PFSK-1 (cell line): ENCODE measurements around the gene MUTYH.

Experiments used
- POLR2AphosphoS5 ChIP-seq: IDR thresholded peaks from 2 replicates; pipeline ENCODE4 v1.6.1; 2012; ENCODE audit warnings: low read depth, mild to moderate bottlenecking, control low read depth, low read length, moderate library complexity
- REST ChIP-seq, 2 experiments: IDR thresholded peaks; 2 replicates each; pipeline versions ENCODE4 v1.6.1 to v1.8.0; 2011 to 2012; ENCODE audit warnings: low read depth in 2 of 2, low read length in 2 of 2, control low read depth in 1 of 2, inconsistent platforms in 1 of 2, mild to moderate bottlenecking in 1 of 2, moderate library complexity in 1 of 2; ENCODE audit not compliant: insufficient read depth in 1 of 2
- SIN3A ChIP-seq: IDR thresholded peaks from 2 replicates; pipeline ENCODE4 v1.6.1; 2012; ENCODE audit warnings: mild to moderate bottlenecking, low read length, moderate library complexity, borderline replicate concordance; ENCODE audit not compliant: insufficient read depth
- TAF1 ChIP-seq: IDR thresholded peaks from 2 replicates; pipeline ENCODE4 v1.6.1; 2012; ENCODE audit warnings: low read length, control low read depth, borderline replicate concordance; ENCODE audit not compliant: insufficient read depth

GRCh38 chr1:45302505-45303150 lies 37.6 kb downstream of the MUTYH start:
- no peak for TF ChIP-seq POLR2AphosphoS5
- no peak for TF ChIP-seq TAF1
- TF ChIP-seq REST (IDR thresholded peaks at IDR 0.05; ENCODE audit: insufficient read depth in 1 of 2, low read depth in 2 of 2, low read length in 2 of 2), result no peak
- TF ChIP-seq SIN3A, result no peak
